Measurements from ENCODE around the gene TSPO.

GRCh38 chr22:43158778-43159483 lies 7.6 kb downstream of the TSPO start:
- TF ChIP-seq CTCF (conservative IDR thresholded peaks at IDR 0.05): no peak
- no peak for TF ChIP-seq EZH2 (IDR thresholded peaks at IDR 0.05; ENCODE audit: low read depth)

All from PC-9 (cell line).